Measurements from ENCODE around the gene SLC6A9.
A peak's percentile ranks its signal among the peaks of the same experiment; 100 is the strongest.

Gene SLC6A9

GRCh38 chr1:44002165-44002564 lies 29.1 kb downstream of the SLC6A9 start:
- DNase-seq (ENCODE audit: low read depth): no peak

GRCh38 chr1:44000122-44000665 lies 31.1 kb downstream of the SLC6A9 start:
- DNase-seq (ENCODE audit: low read depth): no peak

- no peak for DNase-seq (ENCODE audit: low read depth)
These were observed 31.8 kb downstream of the SLC6A9 start for GRCh38 chr1:43999455-43999854.

GRCh38 chr1:43998000-43998378 lies 33.3 kb downstream of the SLC6A9 start:
- no peak for DNase-seq (ENCODE audit: low read depth)

- DNase-seq (ENCODE audit: low read depth): no peak
These were observed 33.8 kb downstream of the SLC6A9 start for GRCh38 chr1:43997295-43997999.

GRCh38 chr1:43996733-43997115 lies 34.5 kb downstream of the SLC6A9 start:
- DNase-seq (ENCODE audit: low read depth): no peak

GRCh38 chr1:43995984-43996732 lies 35.1 kb downstream of the SLC6A9 start:
- no peak for DNase-seq (ENCODE audit: low read depth)

GRCh38 chr1:43994794-43995790 lies 36.2 kb downstream of the SLC6A9 start:
- DNase-seq (ENCODE audit: low read depth): no peak

- DNase-seq (ENCODE audit: low read depth): no peak
These were observed 37.2 kb downstream of the SLC6A9 start for GRCh38 chr1:43994071-43994470.

GRCh38 chr1:43993206-43993914 lies 37.9 kb downstream of the SLC6A9 start:
- DNase-seq (ENCODE audit: low read depth): no peak

- no peak for DNase-seq (ENCODE audit: low read depth)
These were observed 38.8 kb downstream of the SLC6A9 start for GRCh38 chr1:43992232-43992995.

- peak; percentile 78 for DNase-seq (ENCODE audit: low read depth)
These were observed 39.6 kb downstream of the SLC6A9 start, which contains the start of gene CCDC24 for GRCh38 chr1:43991476-43992231. Gene CCDC24, plus strand, starts transcription at chr1:43991599. Its CDS starts 280 bp downstream, at chr1:43991879.

GRCh38 chr1:43991200-43991475 lies 40.1 kb downstream of the SLC6A9 start:
- DNase-seq (ENCODE audit: low read depth): no peak

GRCh38 chr1:43990271-43991199 lies 40.7 kb downstream of the SLC6A9 start:
- DNase-seq (ENCODE audit: low read depth): no peak

GRCh38 chr1:43987159-43987902 lies 43.9 kb downstream of the SLC6A9 start:
- DNase-seq (ENCODE audit: low read depth): no peak

- no peak for DNase-seq (ENCODE audit: low read depth)
These were observed 44.5 kb downstream of the SLC6A9 start for GRCh38 chr1:43986712-43987111.

GRCh38 chr1:43985984-43986595 lies 45.2 kb downstream of the SLC6A9 start:
- no peak for DNase-seq (ENCODE audit: low read depth)

- no peak for DNase-seq (ENCODE audit: low read depth)
These were observed 46.4 kb downstream of the SLC6A9 start for GRCh38 chr1:43984855-43985254.
